Adipose tissue (tissue), 3 donors: Measurements from ENCODE around the gene TOMM22. TPM values are rescaled to one million over a fixed set of nuclear protein-coding genes. Genes with fewer than 3 reads are reported as not detected.

ENCODE experiments used
- H3K27ac ChIP-seq: one replicate; pipeline ENCODE4 v1.5.1; 2013; ENCODE audit warnings: low read depth, low read length
- WGBS, 3 donors: extraction: QIAGEN DNeasy Blood & Tissue Kit; methylation state at CpG; one replicate each; pipeline ENCODE4 v1.1.7; 2013; 5-methylcytosine and 5-hydroxymethylcytosine counted together
- polyA plus RNA-seq, 3 donors: library from polyadenylated mRNA; stranded (reverse); fragments of 200-250 nt; gene quantifications; one replicate each; pipeline ENCODE4 v1.2.3, GENCODE V29; 2013
- donor health status: healthy with polysubstance abuse.
- donor health status: Bipolar disorder and iron deficiency.
- donor health status: healthy.

TOMM22 gene
- polyA plus RNA-seq, 3 donors: 18.6 to 48.8 (median 39.9) TPM

- no peak overlapping the region for H3K27ac ChIP-seq
- WGBS, 3 donors: 94 to 97% (median 96%) methylated on average over 15 of the region's 15 CpGs
Observed at GRCh38 chr22:38727530-38728451, 46.0 kb downstream of the TOMM22 start.

DNA sequence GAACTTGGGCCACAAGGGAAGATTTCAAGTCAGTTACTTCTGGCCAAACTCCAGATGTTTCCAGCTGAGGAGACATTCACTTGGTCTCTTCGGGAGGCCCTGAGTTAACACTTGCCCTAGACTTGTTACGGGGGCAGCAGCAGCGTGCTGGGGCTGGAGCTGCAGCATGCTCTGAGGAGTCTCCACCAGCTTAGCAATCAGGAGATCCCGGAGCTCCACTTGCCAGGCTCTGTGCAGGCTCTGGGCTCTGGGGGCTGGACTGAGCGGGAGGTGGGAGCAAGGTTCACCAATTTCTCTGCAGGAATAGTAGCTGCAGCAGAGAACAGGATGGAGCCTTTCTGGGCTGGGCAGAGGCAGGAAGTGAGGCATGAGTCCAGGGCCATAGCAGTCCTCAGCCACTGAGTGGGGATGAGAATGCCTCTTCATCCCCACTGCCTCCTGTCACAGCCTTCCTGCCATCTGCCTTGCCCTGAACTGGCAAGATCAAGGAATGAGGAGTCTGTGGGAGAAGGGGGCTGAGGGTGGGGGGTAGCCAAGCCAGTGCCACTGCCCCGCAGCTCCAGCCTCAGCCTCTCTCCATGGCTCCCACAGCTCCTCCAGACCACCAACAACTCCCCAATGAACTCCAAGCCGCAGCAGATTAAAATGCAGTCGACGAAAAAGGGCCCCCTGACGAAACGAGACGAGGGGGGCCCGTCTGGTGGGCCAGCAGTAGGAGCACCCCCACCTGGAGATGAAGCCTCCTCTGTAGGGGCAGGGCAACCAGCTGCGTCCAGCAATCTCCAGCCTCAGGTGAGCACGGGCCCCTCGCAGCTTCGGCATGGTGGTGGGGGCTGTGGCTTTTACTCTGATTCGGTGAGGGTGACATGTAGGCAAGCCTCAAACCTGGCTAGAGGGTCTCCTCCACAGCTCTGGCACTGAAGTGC is 47.4 kb downstream of the TOMM22 start:
- 88 to 91% (median 90%) methylated on average over 18 of the region's 18 CpGs for WGBS, 3 donors
- H3K27ac ChIP-seq: no peak overlapping the region

- 86 to 95% (median 89%) methylated on average over 6 of the region's 6 CpGs for WGBS, 3 donors
- H3K27ac ChIP-seq: no peak overlapping the region
Observed at GRCh38 chr22:38729946-38730345, 48.2 kb downstream of the TOMM22 start.

- 90 to 98% (median 95%) methylated on average over 13 of the region's 13 CpGs for WGBS, 3 donors
- H3K27ac ChIP-seq: no peak overlapping the region
Observed at GRCh38 chr22:38730411-38730871, 48.7 kb downstream of the TOMM22 start.

DNA sequence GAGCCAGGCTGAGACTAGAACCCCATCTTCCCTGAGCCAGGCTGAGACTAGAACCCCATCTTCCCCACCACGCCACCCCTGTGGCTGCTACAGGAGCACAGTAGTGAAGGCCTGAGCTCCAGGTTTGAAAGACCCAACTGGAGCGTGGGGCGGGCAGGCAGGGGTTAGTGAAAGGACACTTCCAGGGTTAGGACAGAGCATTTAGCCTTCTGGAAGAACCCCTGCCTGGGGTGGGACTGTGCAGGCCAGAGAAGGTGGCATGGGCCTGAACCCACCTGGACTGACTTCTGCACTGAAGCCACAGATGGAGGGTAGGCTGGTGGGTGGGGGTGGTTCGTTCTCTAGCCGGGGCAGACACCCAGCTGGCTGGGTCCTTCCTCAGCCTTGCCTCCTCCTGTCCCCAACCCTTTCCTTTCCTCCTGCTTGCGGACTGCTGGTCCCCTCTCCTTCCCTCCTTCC is 50.0 kb downstream of the TOMM22 start:
- H3K27ac ChIP-seq: no peak overlapping the region
- 65 to 91% (median 88%) methylated on average over 6 of the region's 6 CpGs for whole genome bisulfite sequencing, 3 donors

- no peak overlapping the region for H3K27ac ChIP-seq
- WGBS, 3 donors: 36 to 84% (median 80%) methylated on average over 13 of the region's 13 CpGs
Observed at GRCh38 chr22:38732251-38732815, 50.6 kb downstream of the TOMM22 start.

DNA sequence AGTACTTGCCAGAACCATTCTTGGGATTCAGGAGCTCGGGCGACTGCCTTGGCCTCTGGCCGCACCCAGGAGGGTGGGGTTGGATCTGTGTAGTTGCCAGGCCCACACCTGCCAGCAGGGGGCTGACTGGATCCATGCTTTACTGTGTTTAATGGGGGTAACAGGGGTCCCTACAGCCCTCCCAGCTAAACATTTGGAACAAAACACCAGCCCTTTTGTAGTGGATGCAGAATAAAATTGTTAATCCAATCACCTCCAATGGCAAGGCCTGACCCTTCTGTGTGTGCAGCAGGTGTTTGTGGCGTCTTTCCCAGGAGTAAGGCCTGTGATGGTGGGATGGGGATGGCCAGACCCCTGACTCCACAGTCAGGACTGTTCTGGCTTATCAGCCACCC is 51.6 kb downstream of the TOMM22 start:
- WGBS, 3 donors: 23 to 42% (median 39%) methylated on average over 4 of the region's 4 CpGs
- no peak overlapping the region for H3K27ac ChIP-seq

DNA sequence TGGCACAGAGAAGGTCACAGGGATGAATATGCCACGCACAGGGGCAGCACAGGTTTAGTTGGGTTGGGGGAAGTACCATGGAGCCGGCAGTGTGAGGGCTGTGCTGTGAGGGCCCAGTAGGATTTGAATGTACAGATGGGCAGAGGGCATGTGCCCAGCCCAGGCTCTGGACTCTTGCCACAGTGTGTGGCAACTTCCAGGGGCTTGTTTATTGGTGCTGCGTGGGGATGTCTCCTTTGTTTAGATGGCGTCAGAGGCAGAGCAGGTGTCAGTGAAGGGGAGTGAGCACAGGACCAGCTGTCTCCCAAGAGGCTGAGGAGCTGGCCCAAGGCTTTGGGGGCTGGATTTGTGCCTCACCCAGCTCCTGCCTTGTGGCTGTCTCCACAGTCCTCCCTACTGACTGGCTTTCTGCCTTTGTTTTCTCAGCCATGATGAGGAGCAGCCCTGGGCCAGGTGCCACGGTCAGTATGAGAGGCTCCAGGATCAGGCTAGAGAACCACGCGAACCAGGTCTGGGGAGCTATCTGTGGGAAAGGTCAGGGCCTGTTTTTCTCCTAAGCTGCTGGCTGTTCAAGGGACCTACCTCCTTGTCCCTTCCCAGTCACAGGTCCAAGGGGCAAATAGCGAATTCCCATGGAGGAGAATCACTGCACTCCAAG is 52.1 kb downstream of the TOMM22 start:
- 22 to 65% (median 62%) methylated on average over 8 of the region's 8 CpGs for WGBS, 3 donors
- no peak overlapping the region for H3K27ac ChIP-seq

GRCh38 chr22:38734421-38735100 is 52.8 kb downstream of the TOMM22 start:
- 87 to 92% (median 88%) methylated on average over 13 of the region's 13 CpGs for WGBS, 3 donors
- no peak overlapping the region for H3K27ac ChIP-seq

Other genes with a start within 250 kb of the TOMM22 start
- not detected for gene KCNJ4, start 226.8 kb upstream of the TOMM22 start, polyA plus RNA-seq
- gene KDELR3, start 213.9 kb upstream of the TOMM22 start, polyA plus RNA-seq: 10 to 100 TPM in 1 of 3 donors, 1 to 10 TPM in 2; 6.5 to 24.2 (median 8.0) TPM
- 100 to 1,000 TPM; 124 to 144 (median 140) TPM for gene DDX17, start 175.6 kb upstream of the TOMM22 start, polyA plus RNA-seq
- gene DMC1, start 111.8 kb upstream of the TOMM22 start, polyA plus RNA-seq: 10 to 100 TPM in 1 of 3 donors, under 1 TPM in 2; 0.16 to 18.2 (median 0.23) TPM
- gene FAM227A, start 25.6 kb upstream of the TOMM22 start, polyA plus RNA-seq: under 1 TPM in 2 of 3 donors, not detected in 1; 0.04 to 0.15 TPM
- gene CBY1, start 25.3 kb upstream of the TOMM22 start, polyA plus RNA-seq: 10 to 100 TPM; 22.8 to 69.5 (median 23.6) TPM
- gene JOSD1, start 19.0 kb downstream of the TOMM22 start, polyA plus RNA-seq: 10 to 100 TPM; 22.5 to 37.8 (median 34.1) TPM
- 10 to 100 TPM; 13.2 to 20.9 (median 13.9) TPM for gene GTPBP1, start 24.0 kb downstream of the TOMM22 start, polyA plus RNA-seq
- 100 to 1,000 TPM in 1 of 3 donors, 10 to 100 TPM in 2; 76.8 to 218 (median 76.9) TPM for gene SUN2, start 74.0 kb downstream of the TOMM22 start, polyA plus RNA-seq
- 10 to 100 TPM; 11.6 to 16.0 (median 14.2) TPM for gene DNAL4, start 112.2 kb downstream of the TOMM22 start, polyA plus RNA-seq
- gene NPTXR, start 162.1 kb downstream of the TOMM22 start, polyA plus RNA-seq: 1 to 10 TPM; 2.7 to 3.6 (median 2.7) TPM
- gene CBX6, start 190.3 kb downstream of the TOMM22 start, polyA plus RNA-seq: 10 to 100 TPM in 2 of 3 donors, 1 to 10 TPM in 1; 9.6 to 26.3 (median 14.9) TPM